Measurements from ENCODE around the gene LAMC3.

LAMC3 gene

DNA sequence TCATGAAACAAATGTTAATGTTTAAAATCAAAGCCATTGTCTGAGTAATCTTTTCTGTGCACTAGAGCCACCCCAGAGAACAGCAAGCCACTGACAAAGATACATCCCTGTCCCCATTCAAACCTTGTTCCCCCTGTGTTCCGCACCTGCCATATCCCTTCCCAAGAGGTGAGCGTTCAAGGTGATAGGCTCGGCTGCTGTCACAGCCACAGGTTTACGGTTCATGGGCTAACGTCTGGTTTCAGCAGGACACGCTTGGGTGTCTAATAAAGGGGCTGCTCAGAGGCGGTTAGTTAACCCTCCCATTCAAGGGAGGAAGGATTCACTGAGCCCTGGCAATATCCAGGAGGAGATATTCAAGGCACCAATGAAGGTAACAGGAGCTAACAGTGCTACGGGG, 24.5 kb upstream of the LAMC3 start:
- no peak for DNase-seq
- H3K27me3 Mint-ChIP-seq: peaks cover 5% of the 10 kb centered on the region
- H3K36me3 Mint-ChIP-seq (ENCODE audit: low read depth): no peaks in the 10 kb centered on the region
- H3K4me3 Mint-ChIP-seq: no peak overlapping the region
- no peaks in the 10 kb centered on the region for H3K4me1 Mint-ChIP-seq (ENCODE audit: low read depth)
- no peaks in the 10 kb centered on the region for H3K9me3 Mint-ChIP-seq
- H3K27ac Mint-ChIP-seq: no peak overlapping the region

DNA sequence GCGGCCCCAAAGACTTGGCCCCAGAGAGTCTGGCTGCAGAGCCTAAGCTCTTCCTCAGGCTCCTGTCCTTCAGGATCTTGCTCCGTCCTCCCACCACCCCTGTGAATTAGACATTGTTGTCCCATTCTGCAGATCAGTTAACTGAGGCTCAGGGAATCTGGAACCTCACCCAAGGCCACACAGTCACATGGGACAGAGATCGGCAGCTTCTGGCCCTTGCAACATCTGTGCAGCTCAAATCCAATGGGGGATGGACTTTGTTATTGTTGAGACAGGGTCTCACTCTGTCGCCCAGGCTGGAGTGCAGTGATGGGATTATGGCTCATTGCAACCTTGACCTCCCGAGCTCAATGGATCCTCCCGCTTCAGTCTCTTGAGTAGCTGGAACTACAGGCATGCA, 23.9 kb upstream of the LAMC3 start:
- Mint-ChIP-seq H3K4me3 (no peak overlapping the region), H3K4me1 (ENCODE audit: low read depth) (no peaks in the 10 kb centered on the region), H3K36me3 (ENCODE audit: low read depth) (no peaks in the 10 kb centered on the region), H3K27ac (no peak overlapping the region), H3K27me3 (peaks cover 5% of the 10 kb centered on the region), H3K9me3 (no peaks in the 10 kb centered on the region)
- no peak for DNase-seq

DNA sequence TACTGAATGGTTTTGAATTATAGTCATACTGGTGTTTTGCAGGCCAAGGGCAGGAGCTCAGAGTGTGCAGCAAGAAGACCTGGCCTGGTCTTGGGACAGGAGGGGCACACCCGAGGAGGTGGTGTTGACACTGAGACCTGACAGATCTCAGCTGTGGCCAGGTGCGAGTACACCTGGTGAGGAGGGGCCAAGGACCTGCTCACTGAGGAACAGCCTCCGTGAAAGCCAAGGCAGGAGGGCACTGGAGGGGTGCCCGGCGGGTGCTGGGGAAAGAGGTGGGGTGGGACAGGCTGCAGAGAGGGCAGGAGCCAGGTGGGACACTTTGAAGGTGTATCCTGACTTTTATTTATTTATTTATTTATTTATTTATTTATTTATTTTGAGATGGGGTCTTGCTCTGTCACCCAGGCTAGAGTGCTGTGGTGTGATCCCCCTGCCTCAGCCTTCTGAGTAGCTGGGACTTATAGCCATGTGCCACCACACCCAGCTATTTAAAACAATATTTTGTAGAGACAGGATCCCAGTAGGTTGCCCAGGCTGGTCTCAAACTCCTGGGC, 23.3 kb upstream of the LAMC3 start:
- H3K36me3 Mint-ChIP-seq (ENCODE audit: low read depth): no peaks in the 10 kb centered on the region
- no peaks in the 10 kb centered on the region for H3K27me3 Mint-ChIP-seq
- H3K4me1 Mint-ChIP-seq (ENCODE audit: low read depth): no peaks in the 10 kb centered on the region
- no peak overlapping the region for H3K4me3 Mint-ChIP-seq
- H3K9me3 Mint-ChIP-seq: no peaks in the 10 kb centered on the region
- no peak for DNase-seq
- no peak overlapping the region for H3K27ac Mint-ChIP-seq

DNA sequence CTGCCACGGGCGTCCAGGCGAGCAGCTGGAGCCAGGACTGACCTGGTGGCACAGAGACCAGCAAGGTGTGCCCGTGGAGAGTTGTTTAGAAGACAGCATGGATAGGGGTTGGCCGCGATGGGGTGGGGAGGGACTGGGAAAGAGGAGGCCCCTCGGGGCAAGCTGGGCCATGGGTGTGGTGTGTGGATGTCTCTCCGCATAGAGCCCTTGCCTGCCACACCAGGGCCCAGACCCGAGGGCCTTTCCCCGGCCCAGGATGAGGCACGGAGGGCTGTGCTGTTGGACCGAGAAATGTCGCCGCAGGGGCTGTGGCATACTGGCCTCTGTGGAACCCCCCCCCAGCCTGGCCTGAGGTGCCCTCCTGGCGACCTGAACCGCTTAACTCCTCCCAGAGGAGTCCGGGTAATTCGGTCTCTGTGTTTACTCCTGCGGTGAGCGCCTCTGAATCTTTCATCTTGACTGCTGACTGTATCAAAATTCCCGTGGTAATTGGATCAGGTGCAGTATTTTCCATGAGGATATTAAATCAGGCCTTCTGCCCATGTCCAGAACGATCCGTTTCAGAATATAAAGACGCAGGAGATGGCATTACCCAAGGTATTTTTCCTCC, 22.5 kb upstream of the LAMC3 start:
- Mint-ChIP-seq H3K4me3 (no peak overlapping the region), H3K4me1 (ENCODE audit: low read depth) (no peaks in the 10 kb centered on the region), H3K9me3 (no peaks in the 10 kb centered on the region), H3K27ac (no peak overlapping the region), H3K36me3 (ENCODE audit: low read depth) (no peaks in the 10 kb centered on the region), H3K27me3 (no peaks in the 10 kb centered on the region)
- no peak for DNase-seq

DNA sequence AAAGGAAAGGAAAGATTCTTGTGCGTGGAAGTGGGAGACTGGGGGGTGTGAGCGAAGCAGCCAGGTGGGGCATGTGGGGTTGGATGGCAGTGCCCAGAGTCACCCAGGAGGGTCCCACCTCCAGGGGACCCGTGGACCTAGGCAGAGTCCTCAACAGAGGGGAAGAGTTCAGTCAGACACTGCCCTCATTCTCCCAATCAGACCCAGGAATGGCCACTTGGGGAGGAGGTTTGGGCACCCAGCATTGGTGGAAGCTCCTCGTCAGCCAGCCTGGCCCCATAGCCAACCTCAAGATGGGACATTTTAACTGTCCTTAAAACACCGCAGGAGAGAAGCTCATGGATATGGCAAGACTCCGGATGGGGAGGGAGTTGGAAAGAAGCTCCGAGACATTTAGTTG, 21.9 kb upstream of the LAMC3 start:
- Mint-ChIP-seq H3K27me3 (no peaks in the 10 kb centered on the region), H3K9me3 (no peaks in the 10 kb centered on the region), H3K36me3 (ENCODE audit: low read depth) (no peaks in the 10 kb centered on the region), H3K4me1 (ENCODE audit: low read depth) (no peaks in the 10 kb centered on the region), H3K27ac (no peak overlapping the region), H3K4me3 (no peak overlapping the region)
- no peak for DNase-seq

DNA sequence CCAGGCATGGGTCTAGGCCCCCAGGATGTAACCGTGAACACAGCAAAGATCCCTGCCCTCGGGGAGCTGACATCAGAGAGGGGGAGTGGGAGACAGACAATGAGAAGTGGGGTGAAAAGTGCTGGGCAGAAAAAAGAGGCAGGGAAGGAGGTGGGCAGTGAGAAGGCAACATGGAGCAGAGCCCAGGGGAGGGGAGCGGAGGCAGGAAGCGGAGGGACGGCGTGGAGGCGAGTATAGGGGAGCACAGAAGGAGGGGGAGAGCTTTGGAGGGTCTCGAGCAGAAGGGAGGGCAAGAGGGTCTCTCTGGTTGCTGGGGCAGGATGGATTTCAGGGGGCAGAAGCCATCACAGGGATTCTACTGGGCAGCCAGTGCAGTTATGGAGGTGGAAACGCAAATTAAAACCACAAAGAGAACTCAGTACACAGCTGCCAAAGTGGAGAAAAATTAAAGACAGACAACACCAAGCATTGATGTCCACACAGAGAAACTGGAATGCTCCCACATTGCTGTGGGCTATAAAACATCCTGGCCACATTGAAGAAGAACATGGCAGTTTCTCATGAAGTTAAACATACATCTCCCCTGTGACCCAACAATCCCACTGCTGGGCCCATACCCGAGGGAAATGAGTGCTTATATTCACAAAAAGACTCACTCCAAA, 21.1 kb upstream of the LAMC3 start:
- H3K9me3 Mint-ChIP-seq: no peaks in the 10 kb centered on the region
- H3K4me3 Mint-ChIP-seq: no peak overlapping the region
- no peak for DNase-seq
- H3K27me3 Mint-ChIP-seq: no peaks in the 10 kb centered on the region
- H3K36me3 Mint-ChIP-seq (ENCODE audit: low read depth): no peaks in the 10 kb centered on the region
- no peaks in the 10 kb centered on the region for H3K4me1 Mint-ChIP-seq (ENCODE audit: low read depth)
- H3K27ac Mint-ChIP-seq: no peak overlapping the region

DNA sequence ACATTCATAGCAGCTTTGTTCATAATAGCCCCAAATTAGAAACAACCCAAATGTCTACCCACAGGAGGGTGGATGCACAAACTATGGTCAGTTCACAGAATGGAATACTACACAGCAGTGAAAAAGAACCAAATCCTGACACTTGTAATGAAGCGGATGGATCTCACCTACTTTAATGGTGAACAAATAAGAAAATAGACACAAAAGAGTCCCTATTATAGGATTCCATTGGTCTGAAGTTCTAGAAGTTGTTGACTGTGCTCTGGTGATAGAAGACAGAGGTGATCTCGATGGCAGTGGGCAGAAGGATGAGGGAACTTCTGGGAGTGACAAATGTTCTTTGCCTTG, 20.6 kb upstream of the LAMC3 start:
- Mint-ChIP-seq H3K4me3 (no peak overlapping the region), H3K9me3 (no peaks in the 10 kb centered on the region), H3K36me3 (ENCODE audit: low read depth) (no peaks in the 10 kb centered on the region), H3K27ac (no peak overlapping the region), H3K27me3 (no peaks in the 10 kb centered on the region), H3K4me1 (ENCODE audit: low read depth) (no peaks in the 10 kb centered on the region)
- DNase-seq: no peak

DNA sequence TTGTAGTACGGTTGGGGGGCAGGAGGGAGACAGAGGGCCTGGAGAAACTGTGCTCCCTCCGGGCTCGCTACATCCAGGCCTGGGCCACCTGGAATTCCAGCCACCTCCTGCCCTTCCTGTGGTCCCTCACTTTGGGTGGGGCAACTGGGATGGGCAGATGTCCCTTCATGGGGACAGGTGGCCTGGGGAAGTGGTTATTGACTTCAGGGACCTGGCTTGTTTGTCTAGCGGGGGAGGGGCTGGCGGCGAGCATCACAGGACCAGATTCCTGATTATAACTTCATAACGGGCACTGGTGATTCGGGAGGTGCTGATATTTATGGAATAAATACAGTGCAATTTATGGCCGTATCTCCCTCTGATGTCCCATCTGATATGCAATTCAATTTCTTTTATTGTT, 20.1 kb upstream of the LAMC3 start:
- H3K27ac Mint-ChIP-seq: no peak overlapping the region
- H3K36me3 Mint-ChIP-seq (ENCODE audit: low read depth): no peaks in the 10 kb centered on the region
- H3K4me3 Mint-ChIP-seq: no peak overlapping the region

DNA sequence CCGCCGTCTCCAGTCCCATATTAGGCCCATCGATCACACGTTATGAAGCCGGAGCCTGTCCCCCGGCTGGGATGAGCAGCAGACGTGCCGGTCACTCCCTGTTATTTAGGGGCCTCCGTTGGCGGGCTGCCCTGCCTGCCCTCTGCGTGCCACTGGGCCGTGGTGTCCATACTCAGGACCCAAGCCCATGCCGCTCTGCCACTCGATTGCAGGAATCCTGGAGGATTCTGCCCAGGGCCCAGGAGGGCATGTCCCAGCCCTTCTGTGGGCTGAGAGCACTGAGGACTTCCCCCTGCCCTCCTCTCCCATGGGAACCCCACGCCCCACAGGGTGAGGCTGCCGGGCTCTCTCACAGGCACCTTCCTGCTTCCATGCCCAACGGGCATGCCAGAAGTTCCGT, 19.6 kb upstream of the LAMC3 start:
- Mint-ChIP-seq H3K27me3 (no peaks in the 10 kb centered on the region), H3K4me3 (no peak overlapping the region), H3K27ac (no peak overlapping the region), H3K4me1 (ENCODE audit: low read depth) (no peaks in the 10 kb centered on the region), H3K36me3 (ENCODE audit: low read depth) (no peaks in the 10 kb centered on the region), H3K9me3 (no peaks in the 10 kb centered on the region)
- no peak for DNase-seq

More for the DNA sequence above, 20.1 kb upstream of the LAMC3 start:
- Mint-ChIP-seq H3K4me1 (ENCODE audit: low read depth) (no peaks in the 10 kb centered on the region), H3K27me3 (no peaks in the 10 kb centered on the region), H3K9me3 (no peaks in the 10 kb centered on the region)
- DNase-seq: no peak

DNA sequence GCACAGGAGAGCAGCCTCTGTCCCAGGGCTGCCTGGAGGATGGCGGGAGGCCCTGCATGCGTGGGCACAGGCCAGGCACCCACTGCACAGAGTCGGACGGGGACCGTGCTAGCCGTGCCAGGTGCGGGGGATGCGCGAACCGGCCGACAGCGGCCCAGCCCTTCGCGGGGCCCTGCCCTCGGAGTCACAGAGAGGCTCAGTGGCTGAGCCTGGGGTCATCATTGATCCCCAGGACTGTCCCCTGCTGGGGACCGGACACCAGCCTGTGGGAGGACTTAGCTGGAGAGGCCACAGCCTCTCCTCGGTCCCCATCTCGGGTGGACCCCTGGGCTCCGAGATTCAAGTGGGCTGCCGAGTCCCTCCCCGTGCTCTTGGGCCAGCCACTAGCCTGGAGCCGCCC, 19.1 kb upstream of the LAMC3 start:
- no peaks in the 10 kb centered on the region for H3K9me3 Mint-ChIP-seq
- no peaks in the 10 kb centered on the region for H3K36me3 Mint-ChIP-seq (ENCODE audit: low read depth)
- no peak overlapping the region for H3K4me3 Mint-ChIP-seq
- no peaks in the 10 kb centered on the region for H3K4me1 Mint-ChIP-seq (ENCODE audit: low read depth)
- no peak for DNase-seq
- no peak overlapping the region for H3K27ac Mint-ChIP-seq
- H3K27me3 Mint-ChIP-seq: no peaks in the 10 kb centered on the region

DNA sequence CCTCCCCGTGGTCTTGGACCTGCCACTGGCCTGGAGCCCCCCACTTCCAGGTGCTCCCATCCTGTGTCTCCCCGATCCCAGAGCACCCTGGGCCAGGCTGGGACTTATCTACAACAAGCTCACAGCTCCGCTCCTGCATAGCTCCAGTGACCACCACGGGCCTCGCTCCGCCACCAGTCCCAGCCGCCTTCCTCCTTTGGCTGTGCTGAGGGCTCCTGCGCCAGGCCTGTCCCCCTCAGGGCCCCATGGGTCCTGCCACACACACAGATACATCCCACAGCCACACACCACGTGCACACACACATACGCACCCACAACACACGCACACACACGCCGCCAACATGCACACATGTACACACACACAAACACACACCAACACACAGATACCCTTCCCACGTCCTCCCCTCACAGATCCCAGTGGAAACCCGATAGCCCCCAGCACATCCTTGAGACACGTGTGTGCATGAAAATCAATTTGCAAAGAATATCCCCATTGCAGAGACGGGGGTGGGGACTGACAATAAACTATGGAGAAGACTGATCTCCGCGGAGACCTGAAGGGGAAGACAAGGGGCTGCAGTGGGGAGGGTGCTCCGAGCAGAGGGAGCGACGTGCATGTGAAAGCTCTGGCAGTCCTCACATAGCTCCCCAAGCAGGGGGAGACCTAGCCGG, 18.5 kb upstream of the LAMC3 start:
- peaks cover 1% of the 10 kb centered on the region for H3K4me1 Mint-ChIP-seq (ENCODE audit: low read depth)
- H3K9me3 Mint-ChIP-seq: no peaks in the 10 kb centered on the region
- H3K4me3 Mint-ChIP-seq: no peak overlapping the region
- no peak for DNase-seq
- H3K27ac Mint-ChIP-seq: no peak overlapping the region
- H3K27me3 Mint-ChIP-seq: no peaks in the 10 kb centered on the region
- no peaks in the 10 kb centered on the region for H3K36me3 Mint-ChIP-seq (ENCODE audit: low read depth)

DNA sequence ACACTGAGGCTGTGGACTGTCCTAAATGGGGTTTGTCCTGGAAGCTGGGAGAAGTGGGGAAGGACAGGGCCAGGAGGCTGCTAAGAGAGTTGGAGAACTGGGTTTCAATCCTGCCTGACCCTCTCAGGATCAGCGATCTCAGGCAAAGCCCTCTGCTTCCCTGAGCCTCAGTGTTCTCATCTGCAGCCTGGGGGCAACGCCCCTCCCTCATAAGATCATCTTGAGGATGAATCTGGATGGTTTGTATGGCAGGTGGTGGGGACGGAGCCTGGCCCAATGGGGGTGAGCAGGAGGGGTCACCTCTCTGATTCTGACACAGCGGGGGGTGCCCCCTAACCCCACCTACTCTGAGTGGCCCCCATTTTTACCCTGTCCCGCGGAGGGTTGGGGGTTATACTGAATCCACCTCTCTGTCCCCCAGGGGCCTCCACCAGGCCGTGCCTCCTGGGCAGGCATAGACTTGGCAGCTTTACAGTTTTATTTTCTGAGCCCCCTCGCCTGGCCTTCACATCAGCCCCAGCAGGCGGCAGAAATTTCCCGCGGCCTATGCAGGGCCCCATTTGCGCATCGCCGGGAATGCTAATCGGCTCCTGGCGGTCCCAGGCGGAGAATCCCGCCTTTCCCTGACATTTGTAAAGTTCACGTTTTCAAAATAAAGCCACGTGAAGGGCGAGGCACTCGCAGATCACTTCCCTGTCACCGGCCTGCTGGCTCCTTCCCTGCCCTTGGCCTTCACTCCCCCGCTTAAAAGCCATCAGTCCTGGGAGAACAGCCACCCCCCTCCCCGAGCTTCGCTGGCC, 17.8 kb upstream of the LAMC3 start:
- Mint-ChIP-seq H3K4me1 (ENCODE audit: low read depth) (peaks cover 3% of the 10 kb centered on the region), H3K27ac (no peak overlapping the region), H3K9me3 (no peaks in the 10 kb centered on the region), H3K27me3 (no peaks in the 10 kb centered on the region), H3K36me3 (ENCODE audit: low read depth) (no peaks in the 10 kb centered on the region), H3K4me3 (no peak overlapping the region)
- DNase-seq: no peak

DNA sequence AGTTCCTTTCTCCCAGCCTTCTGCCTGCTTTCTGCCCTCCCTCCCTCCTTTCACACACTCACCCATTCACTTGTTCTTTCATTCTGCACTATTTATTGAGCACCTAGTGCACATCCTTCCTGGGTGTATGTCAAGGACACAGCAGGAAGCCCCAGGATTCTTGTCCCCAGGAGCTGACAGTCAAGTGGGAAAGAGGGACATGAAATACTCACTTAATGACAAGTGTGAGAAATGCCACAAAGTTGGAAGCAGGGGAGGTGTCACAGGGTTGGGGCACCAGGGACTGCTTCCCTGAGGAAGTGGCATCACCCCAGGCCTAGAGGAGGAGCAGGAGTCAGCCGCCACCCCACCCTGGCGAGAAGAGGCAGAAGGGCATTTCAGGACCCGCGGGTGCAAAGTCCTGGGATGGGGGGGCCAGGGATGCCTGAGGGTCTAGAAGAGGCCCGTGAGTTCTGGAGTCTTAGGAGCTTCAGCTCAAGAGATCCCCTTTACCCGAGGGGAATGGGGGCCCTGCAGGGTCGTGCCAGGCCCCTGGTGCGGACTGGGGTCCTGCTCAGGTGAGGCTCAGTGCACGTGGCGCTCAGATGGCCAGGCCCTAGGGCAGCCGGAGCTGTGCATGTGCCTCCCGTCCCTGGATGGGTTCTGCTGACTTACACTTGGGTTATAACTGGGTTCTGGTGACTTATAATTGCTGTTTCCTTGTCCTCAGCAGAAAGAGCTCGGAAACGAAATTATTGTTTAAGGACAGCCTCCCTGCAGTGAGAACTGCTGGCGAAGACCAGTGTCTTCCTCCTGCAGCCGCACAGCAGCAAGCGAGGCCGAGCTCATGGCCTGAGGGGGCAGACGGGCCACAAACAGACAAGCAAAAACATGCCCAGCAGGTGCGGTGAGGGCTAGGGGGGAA, 16.9 kb upstream of the LAMC3 start:
- Mint-ChIP-seq H3K4me1 (ENCODE audit: low read depth) (peaks cover 3% of the 10 kb centered on the region), H3K27ac (no peak overlapping the region), H3K9me3 (no peaks in the 10 kb centered on the region), H3K27me3 (no peaks in the 10 kb centered on the region), H3K36me3 (ENCODE audit: low read depth) (no peaks in the 10 kb centered on the region), H3K4me3 (no peak overlapping the region)
- DNase-seq: no peak

DNA sequence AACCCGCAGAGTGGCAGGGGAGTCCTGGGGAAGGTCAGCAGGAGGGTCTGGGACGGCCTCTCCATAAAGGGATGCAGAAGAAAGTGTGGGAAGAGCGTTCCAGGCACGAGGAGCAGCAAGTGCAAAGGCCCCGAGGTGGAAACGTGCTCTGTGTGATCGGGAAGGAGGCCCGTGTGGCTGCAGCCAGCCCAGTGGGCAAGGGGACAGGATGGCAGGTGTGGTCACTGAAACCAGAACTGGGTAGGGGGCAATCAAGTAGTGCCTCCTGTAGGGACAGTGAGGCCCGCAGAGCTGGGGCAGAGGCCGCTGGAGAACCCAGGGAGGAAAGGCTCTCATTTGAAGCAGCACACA, 16.3 kb upstream of the LAMC3 start:
- Mint-ChIP-seq H3K4me1 (ENCODE audit: low read depth) (peaks cover 3% of the 10 kb centered on the region), H3K27me3 (no peaks in the 10 kb centered on the region), H3K9me3 (no peaks in the 10 kb centered on the region), H3K27ac (no peak overlapping the region), H3K4me3 (no peak overlapping the region), H3K36me3 (ENCODE audit: low read depth) (no peaks in the 10 kb centered on the region)
- no peak for DNase-seq
